HepG2 (cell line): ENCODE data around the gene ODAM. TPM values are rescaled to one million over a fixed set of nuclear protein-coding genes. Genes with fewer than 3 reads are reported as not detected.

Experiments
- AGO2 ChIP-seq: fragments of 200-400 bp; formaldehyde crosslinking; optimal IDR thresholded peaks from 2 replicates; pipeline ENCODE3; 2017; ENCODE audit warnings: mild to moderate bottlenecking, low read depth, low read length, moderate library complexity
- BRD4 ChIP-seq: sonication (generic); formaldehyde crosslinking; IDR thresholded peaks from 2 replicates; pipeline ENCODE4 v1.4.0; 2020; ENCODE audit warnings: missing genetic modification reagents
- CERS6 ChIP-seq: sonication (generic); formaldehyde crosslinking; IDR thresholded peaks from 2 replicates; pipeline ENCODE4 v1.5.0; 2020; ENCODE audit warnings: missing genetic modification reagents
- CHD4 ChIP-seq: fragments of 200-600 bp; sonication (generic); IDR thresholded peaks from 2 replicates; pipeline ENCODE4 v1.7.0; 2017; ENCODE audit warnings: mild to moderate bottlenecking, low read length, borderline replicate concordance
- CTCF ChIP-seq: sonication (generic); formaldehyde crosslinking; IDR thresholded peaks from 2 replicates; pipeline ENCODE4 v1.5.0; 2020; ENCODE audit warnings: mild to moderate bottlenecking, missing genetic modification reagents, moderate library complexity
- GABPB1 ChIP-seq: IDR thresholded peaks from 2 replicates; pipeline ENCODE4 v1.6.1; 2016; ENCODE audit warnings: mild to moderate bottlenecking, missing genetic modification reagents, moderate library complexity, missing compliant biosample characterization
- GATA4 ChIP-seq: sonication (generic); IDR thresholded peaks from 2 replicates; pipeline ENCODE4 v1.6.1; 2016; ENCODE audit warnings: antibody characterized with exemption, low read depth, borderline replicate concordance
- HMG20A ChIP-seq: IDR thresholded peaks from 2 replicates; pipeline ENCODE4 v1.6.1; 2016; ENCODE audit warnings: borderline replicate concordance
- RAD21 ChIP-seq: fragments of 450-650 bp; formaldehyde crosslinking; IDR thresholded peaks from 2 replicates; pipeline ENCODE4 v1.5.0; 2020; ENCODE audit warnings: mild to moderate bottlenecking
- RBFOX2 ChIP-seq: fragments of 200-400 bp; formaldehyde crosslinking; IDR thresholded peaks from 2 replicates; pipeline ENCODE4 v1.6.1; 2017; ENCODE audit warnings: low read depth, mild to moderate bottlenecking, low read length
- RBM22 ChIP-seq: fragments of 200-400 bp; formaldehyde crosslinking; optimal IDR thresholded peaks from 2 replicates; pipeline ENCODE3; 2017; ENCODE audit warnings: mild to moderate bottlenecking, low read length, moderate library complexity
- RFX5 ChIP-seq: IDR thresholded peaks from 2 replicates; pipeline ENCODE4 v1.6.1; 2011; ENCODE audit warnings: low read depth, low read length, improper control_type of control experiment
- SMC3 ChIP-seq: IDR thresholded peaks from 2 replicates; pipeline ENCODE4 v1.6.1; 2011; ENCODE audit warnings: low read length, improper control_type of control experiment
- SP2 ChIP-seq: sonication (generic); formaldehyde crosslinking; IDR thresholded peaks from 2 replicates; pipeline ENCODE4 v1.5.1; 2020; ENCODE audit warnings: mild to moderate bottlenecking, missing genetic modification reagents
- STAG1 ChIP-seq: sonication (generic); formaldehyde crosslinking; IDR thresholded peaks from 2 replicates; pipeline ENCODE4 v1.4.0; 2020; ENCODE audit warnings: missing genetic modification reagents
- TOE1 ChIP-seq: sonication (generic); formaldehyde crosslinking; IDR thresholded peaks from 2 replicates; pipeline ENCODE4 v1.4.0; 2020; ENCODE audit warnings: mild to moderate bottlenecking, missing genetic modification reagents
- TRIM22 ChIP-seq: fragments of 450-650 bp; IDR thresholded peaks from 2 replicates; pipeline ENCODE4 v1.6.1; 2017
- XRCC5 ChIP-seq: fragments of 200-400 bp; formaldehyde crosslinking; optimal IDR thresholded peaks from 2 replicates; pipeline ENCODE3; 2017; ENCODE audit warnings: mild to moderate bottlenecking, low read length
- ZBTB4 ChIP-seq: sonication (generic); formaldehyde crosslinking; IDR thresholded peaks from 2 replicates; pipeline ENCODE4 v1.4.0; 2020; ENCODE audit warnings: missing genetic modification reagents, mild to moderate bottlenecking, borderline replicate concordance
- ZMYM4 ChIP-seq: sonication (generic); formaldehyde crosslinking; IDR thresholded peaks from 2 replicates; pipeline ENCODE4 v1.8.1; 2023; ENCODE audit warnings: mild to moderate bottlenecking, missing genetic modification reagents
- ZNF329 ChIP-seq: sonication (generic); formaldehyde crosslinking; IDR thresholded peaks from 2 replicates; pipeline ENCODE4 v1.9.0; 2021; ENCODE audit warnings: low read depth, mild to moderate bottlenecking, missing genetic modification reagents
- ZNF503 ChIP-seq: sonication (generic); formaldehyde crosslinking; IDR thresholded peaks from 2 replicates; pipeline ENCODE4 v1.4.0; 2020; ENCODE audit warnings: missing genetic modification reagents
- polyA plus RNA-seq, 8 experiments: library from polyadenylated mRNA; depleted of rRNA in 3 of 8; stranded (reverse) in 7 of 8; unstranded in 1 of 8; fragments of >200 nt; fragmentation: Illumina TruSeq in 4 of 8; extraction: Trizol in 4 of 8; gene quantifications; 2 replicates each; pipeline versions ENCODE4 v1.2.1 to v1.2.3, GENCODE V29; 2011 to 2016; ENCODE audit warnings: low read depth in 4 of 8, missing spikeins in 1 of 8, mixed read lengths in 1 of 8; ENCODE audit not compliant: insufficient read depth in 1 of 8
- total RNA-seq, 5 experiments: library from RNA; depleted of rRNA; stranded (reverse); fragments of >200 nt; fragmentation: Illumina TruSeq; extraction: Trizol; gene quantifications; 2 replicates each; pipeline ENCODE4 v1.2.3, GENCODE V29; 2016; ENCODE audit warnings: low read depth in 1 of 5

Gene ODAM
- total and polyA plus RNA-seq, 2 of the 13 experiments (the other 11 are each of a cell fraction or from before 2014, with no cell fraction given), result 94.6 to 115 TPM

- TF ChIP-seq ZBTB4 (CRISPR knock-in tag) (no peak), TOE1 (CRISPR knock-in tag) (no peak), CHD4 (peak; percentile 98), RFX5 (no peak), TRIM22 (no peak), GATA4 (no peak), CTCF (CRISPR knock-in tag) (peak; percentile 64), ZMYM4 (CRISPR knock-in tag) (peak; percentile 65), BRD4 (CRISPR knock-in tag) (peak; percentile 83), HMG20A (CRISPR knock-in tag) (peak; percentile 19; the same call in 1 of the 2 replicates), GABPB1 (CRISPR knock-in tag) (no peak), SMC3 (peak; percentile 78), STAG1 (peak; percentile 63), SP2 (no peak), RAD21 (CRISPR knock-in tag) (peak; percentile 69), RBM22 (no peak), XRCC5 (no peak), AGO2 (no peak), ZNF503 (0 out of 2 replicates have a peak, but pooled peaks have one; percentile 28), RBFOX2 (peak; percentile 59), ZNF329 (CRISPR knock-in tag) (no peak), CERS6 (CRISPR knock-in tag) (no peak)
Measured at GRCh38 chr4:70183168-70183939, 12.2 kb upstream of the ODAM start (continued).
